NCI-H748 (cell line): ENCODE results near the gene TARP.
"Not testable (repeated sequence)": the region's sequence is repeated elsewhere in the genome, so short reads cannot be mapped to it uniquely, and the experiment has no call there.

Experiments
- DNase-seq: peaks from one replicate; lab custom pipeline; 2025; ENCODE audit not compliant: unreplicated experiment; lab: John Stamatoyannopoulos, UW

Gene TARP

GRCh38 chr7:38299275-38299931, 26.0 kb upstream of the TARP start:
- no peak for DNase-seq

- no peak for DNase-seq
Measured at GRCh38 chr7:38296059-38296857, 22.8 kb upstream of the TARP start.

GRCh38 chr7:38294926-38295325, 21.5 kb upstream of the TARP start:
- DNase-seq: no peak

GRCh38 chr7:38292442-38292841, 19.0 kb upstream of the TARP start:
- DNase-seq: no peak

GRCh38 chr7:38291650-38292049, 18.2 kb upstream of the TARP start:
- no peak for DNase-seq

- no peak for DNase-seq
Measured at GRCh38 chr7:38291117-38291647, 17.7 kb upstream of the TARP start.

GRCh38 chr7:38284553-38284952, 11.1 kb upstream of the TARP start:
- no peak for DNase-seq

GRCh38 chr7:38283809-38284208, 10.4 kb upstream of the TARP start:
- no peak for DNase-seq

- no peak for DNase-seq
Measured at GRCh38 chr7:38283107-38283506, 9.7 kb upstream of the TARP start.

- no peak for DNase-seq
Measured at GRCh38 chr7:38282081-38282480, 8.6 kb upstream of the TARP start.

- no peak for DNase-seq
Measured at GRCh38 chr7:38281266-38281665, 7.8 kb upstream of the TARP start.

GRCh38 chr7:38280707-38281106, 7.3 kb upstream of the TARP start:
- DNase-seq: no peak

GRCh38 chr7:38280000-38280399, 6.6 kb upstream of the TARP start:
- no peak for DNase-seq

GRCh38 chr7:38276096-38276877, 2.9 kb upstream of the TARP start:
- no peak for DNase-seq

GRCh38 chr7:38274927-38275620, 1.6 kb upstream of the TARP start:
- no peak for DNase-seq

GRCh38 chr7:38274486-38274885, 1.1 kb upstream of the TARP start:
- DNase-seq: no peak

- not testable (repeated sequence) for DNase-seq
Measured at GRCh38 chr7:38270405-38270804, 3.0 kb downstream of the TARP start.

GRCh38 chr7:38269704-38270346, 3.6 kb downstream of the TARP start:
- DNase-seq: not testable (repeated sequence)

GRCh38 chr7:38265958-38266357, 7.5 kb downstream of the TARP start:
- DNase-seq: not testable (repeated sequence)

- DNase-seq: not testable (repeated sequence)
Measured at GRCh38 chr7:38264602-38265001, 8.8 kb downstream of the TARP start.
